PC-3 (cell line): ENCODE results near the gene TMEM51. TPM values are rescaled to one million over a fixed set of nuclear protein-coding genes. Genes with fewer than 3 reads are reported as not detected.

Experiments
- ATAC-seq: fragments of 200-7000 bp; cut with Tn5 transposase; 2 replicates; pipeline ENCODE4 v1.9.1; 2020; ENCODE audit warnings: mild to moderate bottlenecking, moderate library complexity
- BruUV-seq: library from RNA; stranded (reverse); fragments of 400-500 nt; replicated peaks from 2 replicates; lab custom pipeline; 2021; lab: Mats Ljungman, UMichigan
- CTCF ChIA-PET: fragments of 300-600 bp; sonication (Branson Sonifier 250); formaldehyde crosslinking; loops from one replicate; lab custom pipeline; 2022; ENCODE audit warnings: antibody characterized with exemption; lab: Charles Lee
- POLR2A ChIA-PET: fragments of 300-600 bp; sonication (Branson Sonifier 250); formaldehyde crosslinking; loops from one replicate; lab custom pipeline; 2022; ENCODE audit warnings: antibody characterized with exemption; ENCODE audit not compliant: unreplicated experiment; lab: Charles Lee
- DNase-seq: peaks from one replicate; pipeline ENCODE4 v3.0.0-alpha.2; 2015
- H2AFZ ChIP-seq: fragments of 300-600 bp; sonication (generic); 2 replicates; pipeline ENCODE4 v1.6.0; 2016; ENCODE audit warnings: antibody characterized with exemption, low read length
- H3F3A ChIP-seq: fragments of 300-600 bp; sonication (generic); one replicate; pipeline ENCODE4 v1.6.0; 2017; ENCODE audit warnings: antibody characterized with exemption, low read length, control low read depth, mild to moderate bottlenecking; ENCODE audit not compliant: unreplicated experiment
- H3K27ac ChIP-seq: fragments of 300-600 bp; sonication (generic); 2 replicates; pipeline ENCODE4 v1.5.1; 2016; ENCODE audit warnings: mild to moderate bottlenecking, low read length
- H3K27me3 ChIP-seq: fragments of 300-600 bp; sonication (generic); 2 replicates; pipeline ENCODE4 v1.6.1; 2016; ENCODE audit warnings: low read length, mixed read lengths
- H3K36me3 ChIP-seq: fragments of 300-600 bp; sonication (generic); 2 replicates; pipeline ENCODE4 v1.6.1; 2016; ENCODE audit warnings: low read depth, mixed run types, low read length, mixed read lengths
- H3K4me1 ChIP-seq: fragments of 300-600 bp; sonication (generic); 2 replicates; pipeline ENCODE4 v1.5.1; 2016; ENCODE audit warnings: low read length; ENCODE audit not compliant: insufficient read depth
- H3K4me2 ChIP-seq: fragments of 300-600 bp; sonication (generic); 2 replicates; pipeline ENCODE4 v1.6.0; 2016; ENCODE audit warnings: low read length
- H3K4me3 ChIP-seq: fragments of 300-600 bp; sonication (generic); 2 replicates; pipeline ENCODE4 v1.5.1; 2016; ENCODE audit warnings: mild to moderate bottlenecking, low read length, mixed read lengths
- H3K79me2 ChIP-seq: fragments of 300-600 bp; sonication (generic); 2 replicates; pipeline ENCODE4 v1.6.1; 2017; ENCODE audit warnings: low read length, mixed read lengths
- H3K9ac ChIP-seq: fragments of 300-600 bp; sonication (generic); 2 replicates; pipeline ENCODE4 v1.6.0; 2016; ENCODE audit warnings: mild to moderate bottlenecking, low read length
- H3K9me2 ChIP-seq: fragments of 300-600 bp; sonication (generic); replicated peaks from 2 replicates; pipeline ENCODE4 v1.6.1; 2016; ENCODE audit warnings: mixed run types, low read length, mixed read lengths
- H3K9me3 ChIP-seq: fragments of 300-600 bp; sonication (generic); 2 replicates; pipeline ENCODE4 v1.6.1; 2016; ENCODE audit warnings: low read length, mixed read lengths
- H4K20me1 ChIP-seq: fragments of 300-600 bp; sonication (generic); 2 replicates; pipeline ENCODE4 v1.6.1; 2016; ENCODE audit warnings: low read length, mixed read lengths
- EZH2 ChIP-seq: fragments of 300-600 bp; sonication (generic); IDR thresholded peaks from one replicate; pipeline ENCODE4 v1.6.1; 2017; ENCODE audit warnings: antibody characterized with exemption, mild to moderate bottlenecking, low read length; ENCODE audit not compliant: unreplicated experiment
- EZH2phosphoT487 ChIP-seq: fragments of 300-600 bp; sonication (generic); IDR thresholded peaks from 2 replicates; pipeline ENCODE4 v1.6.1; 2018; ENCODE audit warnings: mild to moderate bottlenecking, antibody characterized with exemption, low read length, borderline replicate concordance
- intact Hi-C: fragments of 100-400 bp; cut with micrococcal nuclease; formaldehyde crosslinking; loops from 2 replicates; pipeline ENCODE4 v1.9.0; 2023
- total RNA-seq: library from RNA; depleted of rRNA; stranded (reverse); fragments of >200 nt; gene quantifications from 2 replicates; pipeline ENCODE4 v1.2.3, GENCODE V29; 2014
- TF ChIP-seq, protein P1 (sequence below): fragments of 300-600 bp; sonication (generic); conservative IDR thresholded peaks from 2 replicates; pipeline ENCODE4 v1.5.1; 2017; ENCODE audit warnings: antibody characterized with exemption, low read depth, mild to moderate bottlenecking, low read length

Gene TMEM51
- total RNA-seq, 1 experiment from 2014 or later = 20.8 TPM

DNA sequence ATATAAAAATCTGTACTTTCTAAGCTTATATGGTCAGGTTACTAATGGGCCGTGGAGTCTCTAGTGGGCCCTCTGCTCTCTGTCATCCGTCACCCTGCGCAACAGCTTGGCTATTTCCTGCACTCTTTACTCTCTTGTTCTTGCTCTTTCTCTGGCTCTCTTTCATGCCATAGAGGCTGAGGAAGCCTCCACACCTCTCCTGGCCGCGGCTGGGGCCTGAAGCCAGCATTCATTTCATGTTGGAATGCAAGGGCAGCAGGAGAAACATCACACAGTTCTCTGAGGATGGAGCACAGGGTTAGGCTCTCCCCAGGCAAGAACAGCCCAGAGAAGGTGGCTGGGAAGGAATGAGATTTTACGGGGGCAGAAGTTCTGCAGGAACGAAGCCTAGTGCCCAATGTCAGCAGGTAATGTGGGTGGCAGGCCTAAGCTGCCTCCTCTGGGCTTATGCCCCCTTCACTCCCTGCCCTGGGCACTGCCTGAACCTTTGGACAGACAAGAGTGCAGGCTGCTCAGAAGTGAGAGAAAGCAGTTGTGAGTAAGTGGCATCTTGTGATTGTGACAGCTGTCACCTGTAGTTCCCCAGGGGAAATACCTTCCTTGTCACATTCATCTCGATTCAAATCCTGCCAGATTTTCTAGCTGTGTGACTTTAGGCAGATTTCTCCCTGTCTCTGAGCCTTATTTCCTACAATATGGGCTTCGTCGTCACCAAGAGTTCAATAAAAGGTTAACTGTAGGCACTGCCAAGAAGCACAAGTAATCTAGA lies 89.9 kb downstream of the TMEM51 start:
- CTCF ChIA-PET = no interaction called here
- H3K36me3 ChIP-seq = no peaks in the 10 kb centered on the region
- H3K4me3 ChIP-seq = no peak overlapping the region
- H2AFZ ChIP-seq = no peak overlapping the region
- no peak overlapping the region for H3K9ac ChIP-seq
- H3K9me2 ChIP-seq = no peaks in the 10 kb centered on the region
- H3K4me1 ChIP-seq = no peaks in the 10 kb centered on the region
- H3K27ac ChIP-seq = no peak overlapping the region
- no peak overlapping the region for H3K4me2 ChIP-seq
- ATAC-seq = no peak
- no peaks in the 10 kb centered on the region for H3K9me3 ChIP-seq
- TF ChIP-seq EZH2phosphoT487 = no peak
- TF ChIP-seq EZH2 = no peak
- TF ChIP-seq, protein P1, sequence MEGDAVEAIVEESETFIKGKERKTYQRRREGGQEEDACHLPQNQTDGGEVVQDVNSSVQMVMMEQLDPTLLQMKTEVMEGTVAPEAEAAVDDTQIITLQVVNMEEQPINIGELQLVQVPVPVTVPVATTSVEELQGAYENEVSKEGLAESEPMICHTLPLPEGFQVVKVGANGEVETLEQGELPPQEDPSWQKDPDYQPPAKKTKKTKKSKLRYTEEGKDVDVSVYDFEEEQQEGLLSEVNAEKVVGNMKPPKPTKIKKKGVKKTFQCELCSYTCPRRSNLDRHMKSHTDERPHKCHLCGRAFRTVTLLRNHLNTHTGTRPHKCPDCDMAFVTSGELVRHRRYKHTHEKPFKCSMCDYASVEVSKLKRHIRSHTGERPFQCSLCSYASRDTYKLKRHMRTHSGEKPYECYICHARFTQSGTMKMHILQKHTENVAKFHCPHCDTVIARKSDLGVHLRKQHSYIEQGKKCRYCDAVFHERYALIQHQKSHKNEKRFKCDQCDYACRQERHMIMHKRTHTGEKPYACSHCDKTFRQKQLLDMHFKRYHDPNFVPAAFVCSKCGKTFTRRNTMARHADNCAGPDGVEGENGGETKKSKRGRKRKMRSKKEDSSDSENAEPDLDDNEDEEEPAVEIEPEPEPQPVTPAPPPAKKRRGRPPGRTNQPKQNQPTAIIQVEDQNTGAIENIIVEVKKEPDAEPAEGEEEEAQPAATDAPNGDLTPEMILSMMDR = no peak
- intact Hi-C loops = no loop called here
- no peak for DNase-seq
- no TSS peak for BruUV-seq
- no peaks in the 10 kb centered on the region for H3F3A ChIP-seq
- H3K27me3 ChIP-seq = no peaks in the 10 kb centered on the region
- H3K79me2 ChIP-seq = no peaks in the 10 kb centered on the region
- H4K20me1 ChIP-seq = no peaks in the 10 kb centered on the region
- POLR2A ChIA-PET = interaction anchor here (0.6 kb wide), 1 partner anchor 1752 kb away, joined by 6 read pairs; no protein-coding TSS in a partner anchor

DNA sequence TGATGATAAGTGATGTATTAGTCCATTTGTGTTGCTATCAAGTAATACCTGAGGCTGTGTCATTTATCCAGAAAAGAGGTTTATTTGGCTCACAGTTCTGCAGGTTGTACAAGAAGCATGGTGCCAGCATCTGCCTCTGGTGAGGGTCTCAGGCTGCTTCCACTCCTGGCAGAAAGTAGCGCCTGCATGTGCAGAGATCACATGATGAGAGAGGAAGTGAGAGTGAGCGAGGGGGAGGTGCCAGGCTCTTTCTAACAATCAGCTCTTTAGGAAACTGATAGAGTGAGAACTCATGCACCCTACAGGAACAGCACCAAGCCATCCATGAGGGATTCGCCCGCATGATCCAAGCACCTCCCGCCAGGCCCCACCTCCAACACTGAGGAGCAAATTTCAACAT lies 91.3 kb downstream of the TMEM51 start:
- no peak for ATAC-seq
- CTCF ChIA-PET = no interaction called here
- intact Hi-C loops = no loop called here

More for the DNA sequence above, 91.3 kb downstream of the TMEM51 start:
- H3K9ac ChIP-seq = no peak overlapping the region
- no peaks in the 10 kb centered on the region for H3F3A ChIP-seq
- H3K9me3 ChIP-seq = no peaks in the 10 kb centered on the region
- BruUV-seq = no TSS peak
- H4K20me1 ChIP-seq = no peaks in the 10 kb centered on the region
- no peak for DNase-seq
- no peak overlapping the region for H3K4me3 ChIP-seq
- H3K27ac ChIP-seq = no peak overlapping the region
- H2AFZ ChIP-seq = no peak overlapping the region
- no peaks in the 10 kb centered on the region for H3K9me2 ChIP-seq
- TF ChIP-seq EZH2 = no peak
- no peak for TF ChIP-seq EZH2phosphoT487
- TF ChIP-seq, protein P1 = no peak
- H3K27me3 ChIP-seq = no peaks in the 10 kb centered on the region; the same call in 1 of the 2 replicates
- POLR2A ChIA-PET = no interaction called here
- no peaks in the 10 kb centered on the region for H3K4me1 ChIP-seq
- H3K4me2 ChIP-seq = no peak overlapping the region
- H3K79me2 ChIP-seq = no peaks in the 10 kb centered on the region
- no peaks in the 10 kb centered on the region for H3K36me3 ChIP-seq
